Renal pelvis (tissue), 4 donors: ENCODE measurements around the gene SPRED1. TPM values are rescaled to one million over a fixed set of nuclear protein-coding genes. Genes with fewer than 3 reads are reported as not detected.
"Not testable (repeated sequence)": the region's sequence is repeated elsewhere in the genome, so short reads cannot be mapped to it uniquely, and the experiment has no call there.

Experiments used
- DNase-seq: peaks from one replicate; pipeline ENCODE4 v3.0.0-alpha.2; 2013
- polyA plus RNA-seq, 3 donors: library from polyadenylated mRNA; unstranded; fragments of 120-200 nt; gene quantifications; one replicate each; pipeline ENCODE4 v1.2.1, GENCODE V29; 2013; ENCODE audit not compliant: insufficient read length in 3 of 3

SPRED1 gene
- polyA plus RNA-seq, 3 donors = 28.6 to 29.5 (median 28.9) TPM

GRCh38 chr15:38226608-38227266 lies 25.9 kb upstream of the SPRED1 start:
- no peak for DNase-seq

- DNase-seq = no peak
These were observed 24.7 kb upstream of the SPRED1 start for GRCh38 chr15:38227941-38228340.

GRCh38 chr15:38228618-38229017 lies 24.0 kb upstream of the SPRED1 start:
- DNase-seq = no peak

GRCh38 chr15:38229705-38230310 lies 22.8 kb upstream of the SPRED1 start:
- DNase-seq = no peak

- no peak for DNase-seq
These were observed 21.2 kb upstream of the SPRED1 start for GRCh38 chr15:38231436-38231835.

GRCh38 chr15:38237021-38237420 lies 15.6 kb upstream of the SPRED1 start:
- DNase-seq = not testable (repeated sequence)

GRCh38 chr15:38238311-38238710 lies 14.3 kb upstream of the SPRED1 start:
- no peak for DNase-seq

- DNase-seq = no peak
These were observed 10.6 kb upstream of the SPRED1 start for GRCh38 chr15:38242055-38242454.

GRCh38 chr15:38243278-38244055 lies 9.2 kb upstream of the SPRED1 start:
- DNase-seq = no peak

GRCh38 chr15:38247336-38247735 lies 5.3 kb upstream of the SPRED1 start:
- DNase-seq = no peak

- DNase-seq = peak; percentile 51
These were observed 730 bp downstream of the SPRED1 start for GRCh38 chr15:38253351-38253781.

- peak; percentile 46 for DNase-seq
These were observed 1.6 kb downstream of the SPRED1 start for GRCh38 chr15:38254051-38254883.

GRCh38 chr15:38255690-38256089 lies 3.1 kb downstream of the SPRED1 start:
- DNase-seq = no peak

GRCh38 chr15:38257676-38258075 lies 5.0 kb downstream of the SPRED1 start:
- DNase-seq = no peak

- no peak for DNase-seq
These were observed 6.5 kb downstream of the SPRED1 start for GRCh38 chr15:38259134-38259533.

- DNase-seq = no peak
These were observed 7.4 kb downstream of the SPRED1 start for GRCh38 chr15:38260077-38260476.

- DNase-seq = no peak
These were observed 10.6 kb downstream of the SPRED1 start for GRCh38 chr15:38263251-38263650.

- DNase-seq = no peak
These were observed 11.4 kb downstream of the SPRED1 start for GRCh38 chr15:38263996-38264395.

GRCh38 chr15:38266247-38266986 lies 13.8 kb downstream of the SPRED1 start:
- DNase-seq = no peak

GRCh38 chr15:38267421-38268022 lies 14.9 kb downstream of the SPRED1 start:
- no peak for DNase-seq

- no peak for DNase-seq
These were observed 18.5 kb downstream of the SPRED1 start for GRCh38 chr15:38271144-38271543.
